IPS-18c (cell line): ENCODE measurements around the gene TM9SF2.
A peak's percentile ranks its signal among the peaks of the same experiment; 100 is the strongest.
"Not testable (repeated sequence)": the region's sequence is repeated elsewhere in the genome, so short reads cannot be mapped to it uniquely, and the experiment has no call there.

Source experiments
- H3K4me3 ChIP-seq: 2 replicates; pipeline ENCODE4 v1.7.0; 2013; ENCODE audit warnings: low read depth, mild to moderate bottlenecking, low read length, moderate library complexity; ENCODE audit not compliant: insufficient read depth
- H3K9me3 ChIP-seq: one replicate; pipeline ENCODE4 v1.6.1; 2013; ENCODE audit warnings: mild to moderate bottlenecking, low read length, moderate library complexity; ENCODE audit not compliant: control insufficient read depth, insufficient read depth

Gene TM9SF2

GRCh38 chr13:99481366-99481765 is 19.9 kb upstream of the TM9SF2 start:
- Histone ChIP-seq H3K4me3 (no peak overlapping the region), H3K9me3 (no peaks in the 10 kb centered on the region)

- Histone ChIP-seq H3K4me3 (no peak overlapping the region), H3K9me3 (no peaks in the 10 kb centered on the region)
Observed at GRCh38 chr13:99484473-99484872, 16.8 kb upstream of the TM9SF2 start.

GRCh38 chr13:99486996-99487395 is 14.3 kb upstream of the TM9SF2 start:
- no peak overlapping the region for H3K4me3 ChIP-seq
- no peaks in the 10 kb centered on the region for H3K9me3 ChIP-seq

- Histone ChIP-seq H3K9me3 (no peaks in the 10 kb centered on the region), H3K4me3 (no peak overlapping the region)
Observed at GRCh38 chr13:99489028-99489427, 12.2 kb upstream of the TM9SF2 start.

DNA sequence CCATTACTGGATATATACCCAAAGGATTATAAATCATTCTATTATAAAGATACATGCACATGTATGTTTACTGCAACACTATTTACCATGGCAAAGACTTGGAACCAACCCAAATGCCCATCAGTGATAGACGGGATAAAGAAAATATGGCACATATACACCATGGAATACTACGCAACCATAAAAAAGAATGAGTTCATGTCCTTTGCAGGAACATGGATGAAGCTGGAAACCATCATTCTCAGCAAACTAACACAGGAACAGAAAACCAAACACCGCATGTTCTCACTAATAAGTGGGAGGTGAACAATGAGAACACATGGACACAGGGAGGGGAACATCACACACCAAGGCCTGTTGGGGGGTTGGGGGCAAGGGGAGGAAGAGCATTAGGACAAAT is 9.5 kb upstream of the TM9SF2 start:
- not testable (repeated sequence) for H3K9me3 ChIP-seq, H3K4me3 ChIP-seq

GRCh38 chr13:99495466-99496183 is 5.6 kb upstream of the TM9SF2 start:
- no peaks in the 10 kb centered on the region for H3K9me3 ChIP-seq
- no peak overlapping the region for H3K4me3 ChIP-seq

- Histone ChIP-seq H3K9me3 (no peaks in the 10 kb centered on the region), H3K4me3 (no peak overlapping the region)
Observed at GRCh38 chr13:99496184-99497142, 4.8 kb upstream of the TM9SF2 start.

GRCh38 chr13:99498171-99499161 is 2.8 kb upstream of the TM9SF2 start:
- Histone ChIP-seq H3K4me3 (peak overlapping the region; percentile 56), H3K9me3 (no peaks in the 10 kb centered on the region)

DNA sequence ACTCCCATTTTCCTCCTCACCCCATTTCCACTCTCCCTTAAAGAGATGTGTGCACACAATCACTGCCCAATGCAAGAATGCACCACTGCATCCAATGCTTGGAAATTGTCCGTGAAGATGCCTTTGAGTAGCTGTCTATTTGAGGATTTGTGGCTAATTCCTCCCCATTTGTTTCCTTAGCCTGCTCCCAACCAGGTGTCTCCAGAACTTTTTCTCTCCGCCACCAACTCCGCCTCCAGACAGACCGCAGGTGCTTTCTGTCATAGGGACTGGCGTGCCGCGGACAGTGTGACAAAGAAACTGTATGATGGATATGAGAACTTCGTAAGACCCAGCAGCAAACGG is 461 bp upstream of the TM9SF2 start:
- no peaks in the 10 kb centered on the region for H3K9me3 ChIP-seq
- H3K4me3 ChIP-seq: peak overlapping the region; percentile 93

- Histone ChIP-seq H3K9me3 (no peaks in the 10 kb centered on the region), H3K4me3 (peak overlapping the region; percentile 93)
Observed at GRCh38 chr13:99501848-99502301, 603 bp downstream of the TM9SF2 start.

GRCh38 chr13:99505814-99506269 is 4.6 kb downstream of the TM9SF2 start:
- Histone ChIP-seq H3K4me3 (no peak overlapping the region), H3K9me3 (peaks cover 12% of the 10 kb centered on the region)

DNA sequence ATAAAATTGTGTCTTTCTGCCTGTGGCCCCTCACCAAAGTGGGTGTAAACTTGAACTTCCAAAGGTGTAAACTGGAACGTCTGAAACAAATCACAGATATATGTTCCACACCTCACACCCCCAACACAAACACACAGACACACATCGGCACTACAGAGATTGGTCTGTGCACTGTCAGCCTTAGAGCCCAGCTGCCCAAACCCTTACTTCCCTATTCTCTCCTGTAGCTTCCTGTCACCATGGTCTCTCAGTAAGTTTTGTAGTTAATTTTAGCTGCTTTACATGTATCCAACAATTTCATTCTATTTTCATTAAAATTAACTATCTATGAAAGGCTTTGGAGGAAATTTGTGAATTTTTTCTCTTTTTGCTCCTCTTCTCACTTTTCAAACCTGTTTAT is 5.4 kb downstream of the TM9SF2 start:
- Histone ChIP-seq H3K9me3 (peaks cover 12% of the 10 kb centered on the region), H3K4me3 (no peak overlapping the region)

DNA sequence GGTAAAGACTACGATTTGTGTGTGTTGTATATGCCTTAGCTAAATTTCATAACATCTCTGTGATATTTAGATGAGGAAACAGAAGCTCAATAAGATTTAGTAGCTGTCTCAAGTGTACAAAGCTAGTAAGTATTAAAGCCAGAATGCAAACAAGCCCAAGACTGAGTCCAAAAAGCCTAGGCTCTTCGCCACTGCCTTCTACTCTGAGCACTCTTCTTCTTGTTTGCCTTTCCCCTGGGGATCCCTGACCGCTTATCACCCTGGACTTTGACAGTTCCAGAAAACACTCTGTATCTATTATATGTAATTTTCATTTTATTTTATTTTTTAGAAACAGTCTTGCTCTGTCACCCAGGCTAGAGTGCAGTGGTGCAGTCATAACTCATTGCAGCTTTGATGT is 5.8 kb downstream of the TM9SF2 start:
- H3K4me3 ChIP-seq: no peak overlapping the region

DNA sequence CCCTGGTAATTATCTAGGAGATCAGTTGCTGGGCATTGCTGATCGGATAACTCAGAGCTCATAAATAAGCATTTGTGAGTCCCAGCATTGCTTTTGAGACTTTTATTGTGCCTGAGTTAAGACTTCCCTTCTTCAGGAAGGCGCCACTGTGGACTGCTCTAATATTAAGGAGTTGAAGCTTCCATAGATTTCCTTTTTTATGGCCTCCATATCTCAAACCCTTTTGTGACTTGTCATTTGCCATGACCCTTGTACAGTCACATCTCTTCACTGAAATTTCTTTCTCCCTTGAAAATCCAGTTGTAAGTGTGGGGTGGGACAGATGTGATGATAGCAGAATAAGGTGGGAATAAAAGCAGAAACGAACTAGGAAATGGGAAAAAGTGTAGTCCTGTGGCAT is 6.3 kb downstream of the TM9SF2 start:
- no peak overlapping the region for H3K4me3 ChIP-seq
- peaks cover 12% of the 10 kb centered on the region for H3K9me3 ChIP-seq

More for the DNA sequence above, 5.8 kb downstream of the TM9SF2 start:
- H3K9me3 ChIP-seq: peaks cover 12% of the 10 kb centered on the region

DNA sequence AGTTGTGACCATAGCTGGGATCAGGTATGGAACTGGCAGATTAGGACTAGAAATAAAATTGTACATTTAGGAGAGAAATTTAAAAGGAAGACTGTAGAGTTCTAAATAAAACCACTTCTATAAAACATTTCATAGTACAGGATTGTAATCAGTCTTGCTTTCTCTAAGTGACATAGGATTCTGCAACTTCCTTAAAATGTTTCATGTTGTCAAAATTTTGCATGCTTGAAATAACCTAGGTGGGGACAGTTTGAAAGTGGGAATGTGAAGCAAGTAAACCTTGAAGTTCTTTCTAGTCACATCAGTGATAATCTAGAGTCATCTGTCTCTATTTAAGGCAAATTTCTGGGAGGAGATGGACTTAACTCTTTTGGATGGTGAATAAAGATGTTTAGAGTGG is 6.7 kb downstream of the TM9SF2 start:
- Histone ChIP-seq H3K4me3 (no peak overlapping the region), H3K9me3 (peaks cover 12% of the 10 kb centered on the region)

- H3K4me3 ChIP-seq: no peak overlapping the region; the same call in 1 of the 2 replicates
- H3K9me3 ChIP-seq: peaks cover 12% of the 10 kb centered on the region
Observed at GRCh38 chr13:99509479-99509878, 8.2 kb downstream of the TM9SF2 start.

GRCh38 chr13:99514801-99515200 is 13.5 kb downstream of the TM9SF2 start:
- no peaks in the 10 kb centered on the region for H3K9me3 ChIP-seq
- no peak overlapping the region for H3K4me3 ChIP-seq
